Naive B cell (primary cell): ENCODE data around the gene TRHDE. TPM values are rescaled to one million over a fixed set of nuclear protein-coding genes. Genes with fewer than 3 reads are reported as not detected.

Experiments
- ATAC-seq, 2 donors: fragments of 150-1000 bp; cut with Tn5 transposase; 2 replicates each; pipeline ENCODE4 v1.10.0; 2021; ENCODE audit warnings: low read depth in 2 of 2, mild to moderate bottlenecking in 2 of 2, moderate library complexity in 2 of 2
- DNase-seq: peaks from one replicate; pipeline ENCODE4 v3.0.0; 2022
- H3K27ac Mint-ChIP-seq, 6 donors: one replicate each; pipeline ENCODE4 v1.8.0; 2020 to 2022; ENCODE audit warnings: mild to moderate bottlenecking in 6 of 6, mixed read lengths in 6 of 6, moderate library complexity in 5 of 6, inconsistent platforms in 2 of 6
- H3K27me3 Mint-ChIP-seq, 3 donors: one replicate each; pipeline ENCODE4 v1.8.0; 2021 to 2022; ENCODE audit warnings: mixed read lengths in 3 of 3, mild to moderate bottlenecking in 1 of 3
- H3K36me3 Mint-ChIP-seq, 2 donors: one replicate each; pipeline ENCODE4 v1.8.0; 2020 to 2022; ENCODE audit warnings: mixed read lengths in 2 of 2, inconsistent platforms in 1 of 2, mild to moderate bottlenecking in 1 of 2
- H3K4me1 Mint-ChIP-seq, 3 donors: one replicate each; pipeline ENCODE4 v1.8.0; 2020 to 2022; ENCODE audit warnings: mixed read lengths in 3 of 3, inconsistent platforms in 1 of 3, mild to moderate bottlenecking in 1 of 3, moderate library complexity in 1 of 3
- H3K4me3 Mint-ChIP-seq, 8 donors: one replicate each; pipeline ENCODE4 v1.8.0; 2020 to 2022; ENCODE audit warnings: mild to moderate bottlenecking in 8 of 8, mixed read lengths in 8 of 8, moderate library complexity in 8 of 8, inconsistent platforms in 2 of 8
- H3K9me3 Mint-ChIP-seq, 7 donors: one replicate each; pipeline ENCODE4 v1.8.0; 2020 to 2022; ENCODE audit warnings: mixed read lengths in 7 of 7, mild to moderate bottlenecking in 5 of 7, inconsistent platforms in 2 of 7, moderate library complexity in 1 of 7
- polyA plus RNA-seq, 6 donors: library from polyadenylated mRNA; unstranded; fragments of 300-500 nt; fragmentation: Illumina TruSeq; gene quantifications; one replicate each; pipeline ENCODE4 v1.2.3, GENCODE V29; 2021; ENCODE audit warnings: low read depth in 6 of 6

The TRHDE gene
- polyA plus RNA-seq, 6 donors from 2014 or later: not detected

DNA sequence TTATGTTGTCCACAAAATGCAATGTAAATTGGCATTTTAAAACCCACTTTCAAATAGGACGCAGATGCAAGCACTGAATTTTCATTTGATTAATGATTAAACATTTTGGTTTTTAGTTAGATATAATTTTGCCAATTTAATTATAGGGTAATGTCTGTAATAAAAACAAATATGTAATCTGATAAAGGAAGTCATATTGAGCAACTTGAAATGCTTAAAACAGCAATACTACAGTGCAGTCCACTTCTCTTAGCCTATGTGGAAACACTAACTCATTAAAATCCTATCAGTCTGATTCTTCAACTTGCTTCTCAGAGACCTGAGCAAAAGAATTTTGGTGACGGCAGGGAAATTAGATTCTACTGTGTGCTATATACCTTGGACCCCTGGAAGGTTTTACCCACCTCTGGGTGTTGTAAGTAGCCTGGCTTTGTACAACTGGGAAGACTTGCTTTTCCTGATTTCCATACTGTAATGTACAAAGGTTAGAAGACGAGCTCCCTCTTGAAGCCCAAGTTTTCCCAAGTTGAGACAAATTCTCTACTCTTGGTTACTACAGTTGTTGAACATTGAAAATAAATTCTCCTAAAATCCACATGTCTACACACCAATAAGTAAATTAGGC is 4.1 kb downstream of the TRHDE start:
- H3K4me1 Mint-ChIP-seq: peaks cover 5 to 12% (median 5%) of the 10 kb centered on the region in 3 donors
- peaks cover 0 to 6% of the 10 kb centered on the region in 2 donors for H3K36me3 Mint-ChIP-seq
- ATAC-seq (no peak), DNase-seq (no peak)
- no peak overlapping the region for H3K27ac Mint-ChIP-seq
- no peak overlapping the region for H3K4me3 Mint-ChIP-seq
- H3K27me3 Mint-ChIP-seq: peaks cover 26 to 45% (median 35%) of the 10 kb centered on the region in 3 donors
- peaks cover 0 to 8% (median 0%) of the 10 kb centered on the region in 7 donors for H3K9me3 Mint-ChIP-seq

DNA sequence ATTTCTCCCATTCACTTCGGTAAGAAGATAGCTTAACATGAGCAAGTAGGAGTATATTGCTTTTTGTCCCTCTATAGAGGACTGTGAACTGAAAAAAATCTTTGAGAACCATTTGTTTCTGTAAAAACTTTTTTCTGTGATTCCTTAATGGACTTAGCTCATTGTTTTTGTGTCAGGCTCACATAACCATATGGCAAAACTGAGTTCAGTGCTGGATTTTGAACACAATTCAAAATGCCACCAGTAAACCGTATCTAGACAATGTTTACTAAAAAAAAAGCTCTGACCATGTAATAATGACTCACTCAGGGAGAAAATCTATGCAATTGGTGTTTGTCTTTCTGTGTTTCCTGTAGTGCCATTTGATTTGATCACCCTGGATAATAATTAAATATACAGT is 5.2 kb downstream of the TRHDE start:
- Mint-ChIP-seq H3K4me3 (no peak overlapping the region), H3K36me3 (no peaks in the 10 kb centered on the region), H3K9me3 (peaks cover 0 to 8% (median 0%) of the 10 kb centered on the region in 7 donors), H3K4me1 (peaks cover 0 to 5% (median 5%) of the 10 kb centered on the region in 3 donors), H3K27ac (no peak overlapping the region), H3K27me3 (peaks cover 16 to 34% (median 30%) of the 10 kb centered on the region in 3 donors)
- ATAC-seq (no peak), DNase-seq (no peak)

DNA sequence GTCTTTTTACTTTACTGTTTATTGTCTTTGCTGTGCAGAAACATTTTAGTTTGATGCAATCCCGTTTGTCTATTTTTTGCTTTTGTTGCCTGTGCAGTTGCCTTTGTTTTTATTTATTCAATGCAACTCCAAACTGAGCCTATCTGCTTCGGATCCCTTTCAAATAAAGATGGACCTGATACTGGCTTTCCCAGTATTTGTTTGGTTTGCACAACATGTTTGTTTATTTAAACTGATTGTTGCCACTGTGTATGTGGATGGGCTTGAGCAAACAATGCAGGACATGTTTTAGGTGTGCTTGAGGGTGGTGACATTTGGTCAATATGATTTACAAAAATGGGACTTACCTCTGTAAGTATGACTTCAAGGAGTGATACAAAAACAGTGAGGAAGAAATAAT is 6.7 kb downstream of the TRHDE start:
- Mint-ChIP-seq H3K27me3 (peaks cover 12 to 30% (median 25%) of the 10 kb centered on the region in 3 donors), H3K36me3 (no peaks in the 10 kb centered on the region), H3K4me3 (no peak overlapping the region), H3K4me1 (peaks cover 0 to 2% (median 2%) of the 10 kb centered on the region in 3 donors), H3K9me3 (peaks cover 0 to 6% (median 0%) of the 10 kb centered on the region in 7 donors), H3K27ac (no peak overlapping the region)
- no peak for ATAC-seq
- no peak for DNase-seq

DNA sequence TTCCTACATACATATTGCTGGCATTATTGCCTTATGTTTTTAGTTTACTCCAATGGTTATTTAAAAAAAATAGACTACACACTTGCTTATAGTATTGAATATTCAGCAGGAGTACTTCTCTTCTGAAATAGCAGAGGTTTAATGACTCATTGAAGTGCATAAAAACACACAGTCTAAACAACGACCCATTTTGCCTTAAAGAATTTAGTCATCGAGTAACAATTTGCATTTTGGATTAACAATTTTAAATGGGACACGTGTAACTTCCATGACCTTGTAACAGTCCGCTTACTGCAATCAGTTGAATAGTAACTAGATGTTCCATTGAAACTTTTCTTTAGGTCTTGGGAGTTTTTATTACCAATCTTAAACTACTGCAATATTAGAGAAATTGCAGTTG is 9.0 kb downstream of the TRHDE start:
- no peaks in the 10 kb centered on the region for H3K4me1 Mint-ChIP-seq
- H3K27me3 Mint-ChIP-seq: peaks cover 0 to 18% (median 13%) of the 10 kb centered on the region in 3 donors
- ATAC-seq (no peak), DNase-seq (no peak)
- H3K4me3 Mint-ChIP-seq: no peak overlapping the region
- H3K9me3 Mint-ChIP-seq: peaks cover 0 to 2% (median 0%) of the 10 kb centered on the region in 7 donors
- peaks cover 0 to 4% of the 10 kb centered on the region in 2 donors for H3K36me3 Mint-ChIP-seq
- H3K27ac Mint-ChIP-seq: peak overlapping the region in 1 of 6 donors; percentile 36

DNA sequence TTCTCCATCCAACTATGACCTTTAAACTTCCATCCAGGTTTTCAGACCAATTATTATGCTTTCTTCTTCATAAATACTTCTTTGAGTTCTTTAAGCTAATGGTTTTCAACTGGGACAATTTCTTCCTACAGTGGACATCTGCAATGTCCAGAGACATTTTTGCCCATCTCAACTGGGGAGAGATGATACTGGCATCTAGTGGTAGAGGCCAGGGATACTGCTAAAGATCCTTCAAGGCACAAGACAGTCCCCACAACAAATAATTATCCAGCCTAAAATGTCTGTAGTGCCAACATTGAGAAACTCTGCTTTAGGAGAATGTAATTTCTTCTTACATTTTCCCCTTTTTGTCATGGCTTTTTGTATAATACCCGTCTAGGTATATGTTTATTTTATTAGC is 10.6 kb downstream of the TRHDE start:
- Mint-ChIP-seq H3K9me3 (peaks cover 0 to 2% (median 0%) of the 10 kb centered on the region in 7 donors), H3K36me3 (peaks cover 0 to 4% of the 10 kb centered on the region in 2 donors), H3K27me3 (peaks cover 0 to 8% (median 4%) of the 10 kb centered on the region in 3 donors), H3K27ac (no peak overlapping the region), H3K4me3 (no peak overlapping the region), H3K4me1 (no peaks in the 10 kb centered on the region)
- ATAC-seq: no peak
- DNase-seq: no peak

DNA sequence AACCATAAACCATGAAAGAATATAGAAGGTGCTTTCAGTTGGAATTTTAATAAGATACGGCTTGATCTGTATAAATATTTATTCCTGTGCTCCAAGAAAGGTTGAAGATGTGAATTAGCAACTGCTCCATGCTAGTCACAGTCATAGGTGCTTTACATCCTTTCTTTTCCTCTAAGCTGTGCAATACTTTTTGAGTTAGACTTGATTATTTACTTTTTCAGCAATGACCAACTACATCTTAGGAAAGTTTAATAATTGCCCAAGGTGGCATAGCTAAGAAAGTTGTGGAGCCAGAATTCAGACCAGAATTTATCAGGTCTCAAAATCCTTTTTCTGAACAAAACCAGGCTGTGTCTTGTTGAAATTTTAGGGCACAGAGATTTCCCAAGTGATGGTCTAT is 13.7 kb downstream of the TRHDE start:
- Mint-ChIP-seq H3K27me3 (peaks cover 0 to 4% (median 0%) of the 10 kb centered on the region in 3 donors), H3K4me3 (no peak overlapping the region), H3K36me3 (peaks cover 0 to 4% of the 10 kb centered on the region in 2 donors), H3K9me3 (peaks cover 0 to 2% (median 0%) of the 10 kb centered on the region in 7 donors), H3K4me1 (no peaks in the 10 kb centered on the region), H3K27ac (no peak overlapping the region)
- DNase-seq: no peak
- ATAC-seq: no peak

DNA sequence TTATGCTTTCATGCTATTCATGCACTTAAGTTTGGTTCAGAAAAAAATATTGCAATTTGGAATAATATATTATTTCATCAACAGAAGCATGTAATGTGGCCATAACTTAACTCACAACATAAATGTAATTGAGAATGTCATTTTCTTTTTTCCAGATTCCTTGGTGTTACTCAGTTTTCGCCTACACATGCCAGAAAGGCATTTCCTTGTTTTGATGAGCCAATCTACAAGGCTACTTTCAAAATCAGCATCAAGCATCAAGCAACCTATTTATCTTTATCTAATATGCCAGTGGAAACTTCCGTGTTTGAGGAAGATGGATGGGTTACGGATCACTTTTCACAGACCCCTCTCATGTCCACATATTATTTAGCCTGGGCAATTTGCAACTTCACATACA is 14.4 kb downstream of the TRHDE start:
- peaks cover 0 to 4% (median 0%) of the 10 kb centered on the region in 3 donors for H3K27me3 Mint-ChIP-seq
- H3K4me3 Mint-ChIP-seq: no peak overlapping the region
- no peaks in the 10 kb centered on the region for H3K4me1 Mint-ChIP-seq
- H3K27ac Mint-ChIP-seq: no peak overlapping the region
- peaks cover 0 to 2% (median 0%) of the 10 kb centered on the region in 7 donors for H3K9me3 Mint-ChIP-seq
- peaks cover 0 to 4% of the 10 kb centered on the region in 2 donors for H3K36me3 Mint-ChIP-seq
- DNase-seq (no peak), ATAC-seq (no peak)

DNA sequence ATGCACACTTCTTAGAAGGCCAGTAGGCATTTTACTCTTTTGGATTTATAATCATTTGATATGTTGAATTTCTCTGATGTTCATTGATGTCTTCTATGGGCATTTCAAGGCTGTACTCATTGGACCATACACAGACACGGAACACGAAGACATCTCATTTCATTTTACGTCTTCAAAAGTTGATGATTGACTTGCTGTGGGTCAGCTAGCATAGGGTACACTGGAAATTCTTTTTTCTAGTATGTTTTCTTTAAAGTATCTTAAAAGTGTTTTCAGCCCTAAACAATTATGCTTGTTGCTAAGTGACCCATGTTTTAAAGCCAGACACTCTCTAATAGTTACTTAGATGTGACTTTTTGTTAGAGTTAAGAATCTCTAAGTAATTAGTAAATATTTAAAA is 16.3 kb downstream of the TRHDE start:
- Mint-ChIP-seq H3K27me3 (no peaks in the 10 kb centered on the region), H3K4me1 (no peaks in the 10 kb centered on the region), H3K27ac (no peak overlapping the region), H3K9me3 (peaks cover 0 to 2% (median 0%) of the 10 kb centered on the region in 7 donors), H3K4me3 (no peak overlapping the region), H3K36me3 (peaks cover 0 to 4% of the 10 kb centered on the region in 2 donors)
- DNase-seq: no peak
- no peak for ATAC-seq

DNA sequence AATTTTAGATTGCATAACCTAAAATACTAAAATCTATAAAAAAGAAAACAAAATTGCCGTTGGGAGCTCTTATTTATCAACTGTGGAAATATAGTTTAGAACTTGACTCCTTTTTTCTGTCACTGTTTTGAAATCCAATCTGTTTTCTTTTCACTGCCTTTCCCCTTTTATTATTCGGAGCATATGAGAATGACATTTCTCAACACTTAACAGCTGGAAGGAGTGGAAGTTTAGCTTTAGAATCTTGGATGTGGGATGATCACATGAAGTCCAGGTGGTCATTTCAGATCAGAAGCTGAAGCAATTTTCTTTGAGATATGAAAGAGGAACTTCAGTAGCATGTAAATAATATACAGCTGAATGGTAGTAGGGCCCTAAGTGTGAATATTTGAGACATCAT is 16.7 kb downstream of the TRHDE start:
- ATAC-seq (no peak), DNase-seq (no peak)
- H3K27ac Mint-ChIP-seq: no peak overlapping the region
- H3K36me3 Mint-ChIP-seq: peaks cover 0 to 4% of the 10 kb centered on the region in 2 donors
- no peaks in the 10 kb centered on the region for H3K27me3 Mint-ChIP-seq
- no peaks in the 10 kb centered on the region for H3K4me1 Mint-ChIP-seq
- peaks cover 0 to 2% (median 0%) of the 10 kb centered on the region in 7 donors for H3K9me3 Mint-ChIP-seq
- H3K4me3 Mint-ChIP-seq: no peak overlapping the region

DNA sequence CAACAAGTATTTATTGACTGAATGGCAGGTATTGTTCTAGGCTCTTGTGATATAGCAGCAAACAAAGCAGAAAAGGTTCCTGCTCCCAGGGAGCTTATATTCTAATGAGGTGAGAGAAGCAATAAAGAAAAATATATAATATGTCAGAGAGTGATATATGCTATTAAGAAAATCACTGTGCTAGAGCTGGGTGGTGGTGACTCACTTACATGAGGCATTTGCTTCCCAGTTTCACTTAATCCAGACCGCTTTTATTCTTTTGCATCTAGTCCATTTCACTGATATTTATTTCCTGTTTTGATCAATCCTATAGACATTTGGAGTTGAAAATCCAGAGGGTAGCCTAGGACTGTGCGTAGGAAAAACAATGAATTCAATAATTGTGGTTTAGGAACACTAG is 17.5 kb downstream of the TRHDE start:
- Mint-ChIP-seq H3K9me3 (peaks cover 0 to 2% (median 0%) of the 10 kb centered on the region in 7 donors), H3K4me3 (no peak overlapping the region), H3K27me3 (no peaks in the 10 kb centered on the region), H3K36me3 (peaks cover 0 to 4% of the 10 kb centered on the region in 2 donors), H3K4me1 (no peaks in the 10 kb centered on the region), H3K27ac (no peak overlapping the region)
- DNase-seq (no peak), ATAC-seq (no peak)

DNA sequence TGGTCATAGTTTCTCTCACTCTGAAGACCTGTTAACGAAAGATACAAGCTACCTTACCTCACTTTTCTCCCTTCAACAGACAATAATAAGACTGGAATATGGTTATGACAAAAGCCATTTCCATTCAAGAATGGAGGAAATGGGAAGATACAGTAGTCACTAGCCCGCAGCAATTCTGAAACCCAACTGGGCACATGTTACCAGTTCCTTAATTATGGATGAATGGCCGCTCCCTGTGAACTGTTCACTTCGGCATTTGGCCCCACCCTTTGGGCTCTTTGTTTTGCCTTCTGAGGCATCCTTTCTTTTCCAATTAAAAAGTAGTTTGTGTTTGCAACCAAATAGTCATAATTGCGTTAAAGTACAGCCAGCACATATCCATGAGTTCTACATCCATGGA is 19.0 kb downstream of the TRHDE start:
- peaks cover 0 to 2% (median 0%) of the 10 kb centered on the region in 7 donors for H3K9me3 Mint-ChIP-seq
- H3K4me3 Mint-ChIP-seq: no peak overlapping the region
- H3K4me1 Mint-ChIP-seq: no peaks in the 10 kb centered on the region
- ATAC-seq (no peak), DNase-seq (no peak)
- no peaks in the 10 kb centered on the region for H3K27me3 Mint-ChIP-seq
- no peak overlapping the region for H3K27ac Mint-ChIP-seq
- H3K36me3 Mint-ChIP-seq: no peaks in the 10 kb centered on the region

DNA sequence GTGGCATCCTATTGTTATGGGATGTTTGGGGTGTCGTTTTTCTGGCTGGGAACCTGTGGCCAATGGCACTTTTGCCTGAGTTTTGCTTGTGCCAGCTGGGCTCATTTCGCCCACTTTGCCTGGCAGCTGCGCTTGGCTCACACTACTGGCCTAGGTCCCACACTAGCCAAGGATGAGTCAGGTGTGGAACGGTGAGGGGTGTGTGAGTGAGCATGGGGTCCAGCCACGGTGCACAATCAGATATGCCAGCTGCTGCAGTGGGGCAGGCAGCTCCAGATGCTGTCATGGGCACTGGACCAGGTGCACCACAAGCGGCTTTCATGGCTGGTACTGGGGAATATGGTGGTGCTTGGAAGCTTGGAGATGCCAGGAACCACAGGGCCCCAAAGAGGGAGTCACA is 21.5 kb downstream of the TRHDE start:
- no peaks in the 10 kb centered on the region for H3K27me3 Mint-ChIP-seq
- H3K4me3 Mint-ChIP-seq: no peak overlapping the region
- H3K4me1 Mint-ChIP-seq: no peaks in the 10 kb centered on the region
- H3K9me3 Mint-ChIP-seq: peaks cover 0 to 8% (median 2%) of the 10 kb centered on the region in 7 donors
- H3K27ac Mint-ChIP-seq: no peak overlapping the region
- no peak for DNase-seq
- no peaks in the 10 kb centered on the region for H3K36me3 Mint-ChIP-seq
- no peak for ATAC-seq

DNA sequence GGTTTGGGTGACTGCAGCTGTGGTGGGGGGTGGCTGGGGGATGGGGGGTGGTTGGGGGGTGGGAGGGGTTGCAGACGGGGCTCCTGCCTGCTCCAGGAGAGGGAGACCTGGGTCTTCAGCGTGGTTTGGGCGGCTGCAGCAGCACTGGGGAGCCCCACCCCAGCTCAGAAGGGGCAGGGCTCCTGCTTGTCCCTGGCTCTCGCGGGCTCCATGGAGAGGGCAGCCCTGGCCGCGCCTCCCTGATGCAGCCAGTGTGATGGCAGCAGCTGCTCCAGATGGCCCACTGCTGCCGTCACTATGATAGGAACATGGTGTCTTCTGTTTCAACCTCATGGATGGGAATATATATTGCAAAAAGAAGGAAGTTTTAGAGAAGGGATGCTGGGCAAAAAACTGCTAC is 22.9 kb downstream of the TRHDE start:
- no peak overlapping the region for H3K27ac Mint-ChIP-seq
- no peak for DNase-seq
- H3K4me3 Mint-ChIP-seq: no peak overlapping the region

DNA sequence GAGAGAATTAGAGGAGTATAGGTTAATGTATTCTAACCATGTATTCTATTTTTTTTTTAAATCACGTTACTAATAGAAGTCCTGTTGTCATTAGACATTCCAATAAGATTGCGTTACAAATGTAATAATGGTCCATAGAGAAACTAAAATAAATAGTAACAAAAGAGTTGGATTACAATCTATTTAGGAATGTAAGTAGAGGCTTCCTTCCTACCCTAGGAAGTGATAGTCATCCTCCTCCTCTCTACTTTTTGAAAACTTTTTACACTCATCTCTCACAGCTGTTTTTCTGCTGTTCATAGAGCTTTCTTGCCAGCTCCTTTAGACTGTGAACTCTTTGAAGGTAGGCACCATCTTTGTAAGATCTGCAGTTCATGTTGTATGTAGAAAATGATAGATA is 23.6 kb downstream of the TRHDE start:
- no peak overlapping the region for H3K27ac Mint-ChIP-seq
- H3K4me3 Mint-ChIP-seq: no peak overlapping the region
- ATAC-seq: no peak
- no peaks in the 10 kb centered on the region for H3K27me3 Mint-ChIP-seq
- no peaks in the 10 kb centered on the region for H3K36me3 Mint-ChIP-seq
- DNase-seq: no peak
- peaks cover 0 to 8% (median 2%) of the 10 kb centered on the region in 7 donors for H3K9me3 Mint-ChIP-seq
- H3K4me1 Mint-ChIP-seq: no peaks in the 10 kb centered on the region

More for the DNA sequence above, 22.9 kb downstream of the TRHDE start:
- peaks cover 0 to 8% (median 2%) of the 10 kb centered on the region in 7 donors for H3K9me3 Mint-ChIP-seq
- no peak for ATAC-seq
- no peaks in the 10 kb centered on the region for H3K27me3 Mint-ChIP-seq
- H3K36me3 Mint-ChIP-seq: no peaks in the 10 kb centered on the region
- no peaks in the 10 kb centered on the region for H3K4me1 Mint-ChIP-seq
